IMR-90 (cell line): ENCODE data around the gene PTPRN2.

Experiments
- MAFK ChIP-seq: IDR thresholded peaks from 2 replicates; pipeline ENCODE4 v1.6.1; 2012; ENCODE audit warnings: low read depth, low read length, improper control_type of control experiment
- RAD21 ChIP-seq: IDR thresholded peaks from 2 replicates; pipeline ENCODE4 v1.6.1; 2012; ENCODE audit warnings: low read length, improper control_type of control experiment
- TF ChIP-seq, protein P1 (sequence below): conservative IDR thresholded peaks from 2 replicates; pipeline ENCODE4 v1.5.1; 2012; ENCODE audit warnings: mild to moderate bottlenecking, low read depth, low read length, improper control_type of control experiment

DNA sequence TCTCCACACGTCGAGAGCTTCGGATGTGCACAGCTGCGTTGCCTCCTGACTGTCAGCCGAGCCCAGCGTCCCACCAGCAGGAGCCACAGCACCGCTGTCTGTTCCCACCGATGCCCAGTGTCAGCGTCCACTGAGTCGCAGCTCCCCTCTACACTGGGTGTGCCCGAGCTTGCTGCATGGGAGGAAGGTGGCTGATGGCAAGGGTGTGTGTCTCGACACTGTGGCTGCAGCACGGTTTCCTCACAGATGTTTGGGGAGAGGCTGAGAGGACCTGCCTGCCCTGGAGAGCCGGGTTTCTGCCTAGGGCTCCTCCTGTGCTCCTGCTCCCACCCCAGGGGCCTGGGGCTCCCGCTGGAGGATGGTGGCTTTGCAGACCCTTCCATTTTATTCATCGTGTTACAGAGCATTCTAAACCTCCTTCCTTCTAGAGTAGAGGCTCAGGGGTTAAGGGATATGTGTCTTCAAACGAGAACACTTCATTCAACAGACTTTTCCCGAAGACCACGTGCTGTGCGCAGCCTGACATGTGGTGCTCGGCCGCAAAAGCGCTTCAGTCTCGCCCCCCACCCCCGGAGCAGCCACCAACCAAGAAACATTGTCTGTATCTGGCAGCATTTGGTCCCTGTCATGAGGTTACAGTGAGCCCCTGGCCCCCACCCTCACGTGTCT is 866.0 kb downstream of the PTPRN2 start:
- TF ChIP-seq, protein P1, sequence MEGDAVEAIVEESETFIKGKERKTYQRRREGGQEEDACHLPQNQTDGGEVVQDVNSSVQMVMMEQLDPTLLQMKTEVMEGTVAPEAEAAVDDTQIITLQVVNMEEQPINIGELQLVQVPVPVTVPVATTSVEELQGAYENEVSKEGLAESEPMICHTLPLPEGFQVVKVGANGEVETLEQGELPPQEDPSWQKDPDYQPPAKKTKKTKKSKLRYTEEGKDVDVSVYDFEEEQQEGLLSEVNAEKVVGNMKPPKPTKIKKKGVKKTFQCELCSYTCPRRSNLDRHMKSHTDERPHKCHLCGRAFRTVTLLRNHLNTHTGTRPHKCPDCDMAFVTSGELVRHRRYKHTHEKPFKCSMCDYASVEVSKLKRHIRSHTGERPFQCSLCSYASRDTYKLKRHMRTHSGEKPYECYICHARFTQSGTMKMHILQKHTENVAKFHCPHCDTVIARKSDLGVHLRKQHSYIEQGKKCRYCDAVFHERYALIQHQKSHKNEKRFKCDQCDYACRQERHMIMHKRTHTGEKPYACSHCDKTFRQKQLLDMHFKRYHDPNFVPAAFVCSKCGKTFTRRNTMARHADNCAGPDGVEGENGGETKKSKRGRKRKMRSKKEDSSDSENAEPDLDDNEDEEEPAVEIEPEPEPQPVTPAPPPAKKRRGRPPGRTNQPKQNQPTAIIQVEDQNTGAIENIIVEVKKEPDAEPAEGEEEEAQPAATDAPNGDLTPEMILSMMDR, result no peak
- no peak for TF ChIP-seq MAFK
- TF ChIP-seq RAD21, result no peak
